ENCODE results near the gene ZNF474.

DNA sequence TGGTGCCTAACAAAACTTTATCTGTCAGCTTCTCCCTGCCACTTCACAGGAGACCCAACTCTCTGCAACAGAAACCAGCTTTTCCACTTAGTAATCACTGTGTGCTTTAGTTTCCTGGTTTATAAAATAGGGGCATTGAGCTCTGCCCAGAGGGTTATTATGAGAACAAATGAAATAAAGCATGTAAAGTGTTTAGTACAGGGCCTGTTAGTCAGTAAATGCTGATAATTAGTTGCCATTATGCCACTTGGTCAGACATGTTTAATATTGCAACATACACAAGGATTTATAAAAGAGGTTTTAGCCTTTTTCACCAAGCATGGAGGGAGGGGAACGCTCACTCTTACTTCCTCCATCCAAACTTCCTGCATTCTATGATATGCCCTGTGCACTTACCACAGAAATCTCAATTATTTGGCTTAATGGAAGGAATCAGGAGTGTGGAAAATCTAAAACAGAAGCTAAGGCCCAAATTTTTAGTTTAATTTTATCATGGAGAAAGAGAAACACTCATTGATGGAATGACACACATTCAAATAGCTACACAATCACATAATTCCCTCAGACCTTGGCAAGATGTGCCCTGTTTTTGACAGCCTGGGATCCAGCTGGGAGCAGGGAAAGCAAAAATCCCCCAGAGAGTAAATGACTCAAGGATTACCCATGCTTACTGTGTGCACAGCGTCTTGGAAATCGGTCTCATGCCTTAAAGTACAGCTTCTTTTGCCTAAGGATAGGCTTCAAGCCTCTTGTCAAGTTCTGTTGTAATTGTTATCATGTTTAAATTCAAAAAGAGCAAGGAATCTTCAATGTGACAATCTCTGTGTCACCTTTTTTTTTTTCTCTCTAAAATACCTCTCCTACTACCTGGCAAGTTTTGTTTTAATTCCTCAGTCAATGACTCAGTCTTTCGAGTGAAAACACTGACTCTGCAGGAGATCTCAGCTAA is 34.0 kb downstream of the ZNF474 start:
- TF ChIP-seq CTCF (IDR thresholded peaks at IDR 0.05), result no peak
- no peak for TF ChIP-seq EZH2 (IDR thresholded peaks at IDR 0.05; ENCODE audit: borderline replicate concordance, insufficient read depth, low read depth, low read length, poor library complexity, severe bottlenecking)

All from B cell (primary cell).